Left kidney (tissue), 2 donors: Measurements from ENCODE around the gene HSD11B1L. TPM values are rescaled to one million over a fixed set of nuclear protein-coding genes. Genes with fewer than 3 reads are reported as not detected.

Source experiments
- DNase-seq: peaks from one replicate; pipeline ENCODE4 v3.0.0-alpha.2; 2013
- polyA plus RNA-seq: library from polyadenylated mRNA; unstranded; fragments of 120-200 nt; gene quantifications from one replicate; pipeline ENCODE4 v1.2.1, GENCODE V29; 2013; ENCODE audit not compliant: insufficient read length

HSD11B1L gene
- polyA plus RNA-seq, 1 donor = 8.9 TPM

DNA sequence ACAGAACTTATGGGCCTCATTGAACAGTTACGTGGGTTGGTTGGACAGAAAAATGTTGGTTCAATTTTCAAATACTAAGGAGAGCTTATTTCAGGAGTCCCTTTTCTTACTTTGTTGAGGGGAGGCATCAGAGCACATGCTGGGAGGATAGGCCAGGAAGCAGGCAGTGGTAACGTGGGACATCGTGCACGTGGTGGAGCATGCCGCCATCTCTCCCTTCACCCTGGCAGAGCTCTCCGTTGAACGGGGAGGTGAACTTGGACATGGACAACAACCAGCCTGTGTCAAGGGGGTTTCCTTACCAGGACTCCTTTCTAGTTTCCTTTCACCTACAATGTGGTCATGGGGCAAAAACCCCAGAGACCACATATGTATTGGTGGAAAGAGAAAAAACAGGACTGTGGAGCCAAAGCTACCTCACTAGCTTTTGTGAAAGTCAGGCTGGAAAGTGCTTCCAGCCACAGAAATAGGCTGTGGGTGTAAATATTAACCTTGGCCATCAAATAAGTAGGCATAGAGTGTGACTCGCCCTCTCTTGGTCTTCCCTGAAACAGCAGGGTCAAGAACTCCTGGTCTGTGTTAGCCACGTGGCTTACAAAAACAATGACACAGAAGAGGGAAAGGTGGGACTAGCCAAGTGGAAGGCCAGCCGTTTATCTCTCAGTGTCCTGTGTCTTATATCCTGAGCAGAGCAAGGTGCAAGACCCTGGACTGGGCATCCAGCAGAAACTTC, 14.9 kb upstream of the HSD11B1L start:
- no peak for DNase-seq

GRCh38 chr19:5666921-5667610, 13.8 kb upstream of the HSD11B1L start:
- no peak for DNase-seq

GRCh38 chr19:5667751-5668271, 13.0 kb upstream of the HSD11B1L start:
- DNase-seq = no peak

- no peak for DNase-seq
Observed at GRCh38 chr19:5669212-5669611, 11.6 kb upstream of the HSD11B1L start.

DNA sequence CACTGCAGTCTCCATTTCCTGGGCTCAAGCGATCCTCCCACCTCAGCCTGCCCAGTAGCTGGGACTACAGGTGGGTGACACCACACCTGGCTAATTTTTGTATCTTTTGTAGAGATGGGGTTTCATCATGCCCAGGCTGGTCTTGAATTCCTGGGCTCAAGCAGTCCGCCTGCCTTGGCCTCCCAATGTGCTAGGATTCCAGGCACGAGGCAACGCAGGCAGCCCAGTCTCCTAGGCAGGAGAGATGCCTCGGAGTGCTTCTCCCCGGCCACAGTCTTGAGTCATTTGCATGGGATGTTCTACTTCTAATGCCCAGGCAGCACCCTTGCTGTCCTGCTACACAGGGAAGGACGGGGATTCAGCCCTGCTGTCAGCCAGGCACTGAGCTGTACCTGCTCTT, 9.2 kb upstream of the HSD11B1L start:
- no peak for DNase-seq

DNA sequence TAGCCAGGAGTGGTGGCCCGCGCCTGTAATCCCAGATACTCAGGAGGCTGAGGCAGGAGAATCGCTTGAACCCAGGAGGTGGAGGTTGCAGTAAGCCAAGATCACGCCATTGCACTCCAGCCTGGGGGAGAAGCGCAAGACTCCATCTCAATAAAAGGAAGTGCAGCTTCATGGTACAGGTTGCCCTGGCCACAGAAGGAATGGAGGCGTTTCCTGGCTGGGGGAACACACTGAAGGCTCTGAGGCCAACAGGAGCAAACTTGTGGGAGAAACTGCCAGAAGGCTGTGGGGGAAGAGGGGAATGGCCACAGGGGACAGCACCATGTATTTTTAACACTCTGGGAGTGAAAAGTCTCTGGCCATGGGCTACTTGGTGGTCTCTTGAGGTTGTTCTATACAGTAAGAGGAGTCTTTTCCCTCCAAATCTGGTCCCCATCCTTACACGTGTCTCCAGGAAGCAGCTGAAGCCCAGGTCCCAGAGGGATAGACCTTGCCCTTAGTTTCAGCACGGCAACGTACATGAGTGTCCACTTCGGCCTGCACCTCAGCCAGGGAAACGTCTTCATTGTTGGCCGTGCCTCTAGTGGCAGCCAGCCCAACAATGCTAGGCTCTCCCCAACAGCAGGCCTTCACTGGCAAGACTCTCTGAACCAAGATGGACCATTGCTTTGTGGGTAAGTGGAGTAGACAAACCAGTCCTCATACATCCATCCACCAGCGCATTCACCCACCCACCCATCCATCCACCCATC, 7.9 kb upstream of the HSD11B1L start:
- DNase-seq = no peak

DNA sequence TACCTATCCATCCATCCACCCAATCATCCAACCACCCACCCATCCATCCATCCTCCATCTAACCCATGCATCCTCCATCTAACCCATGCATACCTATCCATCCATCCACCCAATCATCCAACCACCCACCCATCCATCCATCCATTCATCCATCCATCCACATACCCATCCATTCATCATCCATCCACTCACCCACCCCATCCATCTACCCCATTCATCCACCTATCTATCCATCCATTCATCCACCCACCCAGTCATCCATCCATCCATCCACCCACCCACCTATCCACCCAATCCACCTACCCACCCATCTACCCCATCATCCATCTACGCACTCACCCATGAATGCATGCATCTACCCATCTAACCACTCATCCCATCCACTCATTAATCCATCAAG, 7.1 kb upstream of the HSD11B1L start:
- no peak for DNase-seq

GRCh38 chr19:5674714-5675113, 6.1 kb upstream of the HSD11B1L start:
- DNase-seq = no peak

DNA sequence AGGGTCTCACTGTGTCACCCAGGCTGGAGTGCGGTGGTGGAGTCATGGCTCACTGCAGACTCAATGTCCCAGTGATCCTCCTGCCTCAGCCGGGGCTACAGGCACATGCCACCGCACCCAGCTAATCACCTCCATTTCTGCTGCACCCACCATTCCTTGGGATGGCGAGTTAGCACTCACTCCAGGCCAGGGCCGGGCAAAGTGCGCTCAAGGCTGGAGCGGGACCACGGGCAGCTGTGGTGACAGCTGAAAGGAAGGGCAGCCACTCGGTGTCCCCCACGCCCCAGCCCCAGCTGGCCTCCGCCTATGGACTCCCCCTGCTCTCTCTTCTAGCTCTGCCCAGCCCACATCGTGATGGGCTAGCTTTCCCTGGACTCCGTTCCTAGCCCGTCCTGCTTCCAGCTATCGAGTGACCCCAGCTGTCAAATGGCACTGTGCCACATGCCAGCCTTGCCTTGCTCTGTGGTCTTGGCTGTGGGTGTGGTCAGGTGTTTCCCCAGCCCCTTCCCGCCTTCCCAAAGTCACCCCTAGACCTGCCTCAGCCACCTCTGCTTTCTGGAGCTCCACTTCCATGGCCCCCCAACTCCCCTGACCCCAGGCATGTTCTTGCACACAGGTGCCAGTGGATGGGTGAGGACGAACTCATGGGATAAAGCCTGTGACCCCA, 4.6 kb upstream of the HSD11B1L start:
- DNase-seq = no peak

DNA sequence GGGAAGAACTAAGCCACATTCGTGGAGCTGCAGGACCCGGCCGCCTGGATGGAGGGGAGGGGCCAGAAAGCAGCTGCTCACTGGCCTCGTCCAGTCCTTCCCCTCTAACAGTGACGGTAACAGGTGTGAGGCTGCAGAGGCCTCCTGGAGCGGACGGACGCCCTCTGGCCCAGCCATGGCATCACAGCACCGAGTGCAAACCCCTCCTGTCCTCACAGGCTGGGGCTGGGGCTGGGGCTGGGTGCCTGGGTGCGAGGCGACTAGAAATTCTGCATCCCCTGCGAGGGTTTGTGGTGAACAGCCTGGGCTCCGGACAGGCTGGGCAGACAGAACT, 4.1 kb upstream of the HSD11B1L start:
- DNase-seq = no peak

GRCh38 chr19:5677136-5677535, 3.7 kb upstream of the HSD11B1L start:
- DNase-seq = no peak

DNA sequence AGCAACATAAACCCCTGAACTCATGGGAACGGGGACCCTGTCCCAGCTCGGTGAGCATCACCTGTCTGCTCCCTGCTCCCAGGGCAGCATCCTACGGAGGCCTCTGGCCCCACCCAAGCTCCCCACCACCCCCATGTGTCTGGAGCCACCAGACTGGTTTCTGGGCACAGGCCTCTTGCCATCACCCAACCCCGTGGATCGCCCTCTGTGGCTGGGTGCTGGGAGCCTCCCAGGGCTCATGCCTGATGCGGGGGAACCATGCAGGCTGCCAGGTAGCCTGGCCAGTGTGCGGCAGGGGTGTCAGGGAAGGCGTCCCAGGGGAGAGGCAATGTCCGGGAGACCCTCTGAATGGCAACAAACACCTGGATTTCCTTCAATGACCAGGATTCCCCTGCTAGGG, 3.2 kb upstream of the HSD11B1L start:
- no peak for DNase-seq

DNA sequence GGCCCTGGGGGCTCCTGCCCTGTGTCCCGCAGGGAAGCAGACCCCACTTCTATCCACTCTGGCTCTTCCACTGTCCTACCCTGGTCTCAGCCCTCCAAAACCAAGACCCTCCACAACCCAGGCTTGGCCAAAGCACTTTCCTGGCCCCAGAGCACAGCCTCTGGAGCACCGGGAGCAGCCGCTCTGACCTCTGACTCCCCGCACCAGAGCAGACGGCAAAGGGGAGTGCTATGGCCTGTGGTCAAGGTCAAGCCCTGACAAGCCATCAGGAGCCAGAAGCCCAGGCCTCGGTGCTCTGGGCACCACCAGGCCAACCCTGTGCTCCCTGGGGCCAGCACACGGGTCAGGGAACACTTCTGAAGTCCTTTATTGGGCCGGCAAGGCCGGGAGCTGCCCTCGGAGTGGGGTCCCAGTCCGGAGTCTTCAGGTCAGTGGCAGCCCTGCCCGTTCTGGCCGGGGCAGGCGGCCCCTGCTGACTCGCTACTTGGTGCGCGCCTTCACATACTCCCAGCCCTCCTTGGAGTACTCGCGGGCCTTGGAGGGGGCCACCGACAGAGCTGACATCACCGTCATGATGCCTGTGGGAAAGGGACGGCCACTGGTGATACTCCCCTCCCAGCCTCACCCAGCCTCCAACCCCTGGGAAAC, 2.6 kb upstream of the HSD11B1L start:
- no peak for DNase-seq

GRCh38 chr19:5679289-5680083, 1.3 kb upstream of the HSD11B1L start:
- DNase-seq = no peak

GRCh38 chr19:5680084-5680436, 767 bp upstream of the HSD11B1L start:
- DNase-seq = no peak

DNA sequence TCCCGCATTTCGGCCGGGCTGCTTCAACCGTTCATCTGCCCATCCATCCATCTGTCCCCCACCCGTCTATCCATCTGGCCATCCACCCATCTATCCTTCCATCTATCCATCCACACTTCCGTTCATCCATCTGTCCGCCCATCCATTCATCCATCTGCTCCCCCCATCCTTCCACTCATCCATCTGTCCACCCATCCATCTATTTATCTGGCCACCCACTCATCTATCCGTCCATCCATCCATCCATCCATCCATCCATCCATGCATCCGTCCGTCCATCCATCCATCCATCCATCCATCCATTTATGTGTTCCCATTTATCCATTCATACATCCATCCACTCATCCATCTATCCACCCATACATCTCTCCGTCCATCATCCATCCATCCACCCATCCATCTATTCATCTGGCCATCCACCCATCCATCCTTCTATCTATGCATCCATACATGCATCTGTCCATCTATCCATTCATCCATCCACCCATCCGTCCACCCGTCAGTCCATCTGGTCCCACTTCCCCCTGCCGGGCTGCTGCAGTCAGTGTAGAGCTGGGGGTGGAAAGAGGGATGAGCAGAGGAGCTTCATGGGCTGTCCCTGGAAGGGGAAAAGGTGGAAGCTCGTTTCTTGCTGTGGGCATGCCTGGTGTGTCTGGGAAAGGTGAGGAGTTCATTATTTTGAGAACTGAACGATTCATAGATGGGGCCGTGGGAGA, 722 bp downstream of the HSD11B1L start:
- DNase-seq = no peak

DNA sequence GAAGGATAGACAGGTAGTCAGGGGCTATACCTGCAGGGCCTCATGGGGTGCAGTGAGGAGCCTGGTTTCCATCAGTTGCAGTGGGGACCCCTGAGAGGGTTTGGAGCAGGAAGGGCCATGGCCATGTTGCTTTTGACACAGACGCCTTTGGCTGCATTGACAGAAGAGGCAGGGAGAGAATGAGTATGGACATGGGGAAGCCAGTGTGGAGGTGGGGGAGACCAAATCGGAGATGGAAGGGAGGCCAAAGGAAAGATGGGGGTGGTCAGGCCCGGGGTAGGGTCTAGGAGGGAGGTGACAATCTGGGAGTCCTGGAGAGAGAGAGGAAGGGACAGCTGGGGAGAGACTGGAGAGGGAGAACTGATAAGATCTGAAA, 1.3 kb downstream of the HSD11B1L start:
- DNase-seq = no peak

DNA sequence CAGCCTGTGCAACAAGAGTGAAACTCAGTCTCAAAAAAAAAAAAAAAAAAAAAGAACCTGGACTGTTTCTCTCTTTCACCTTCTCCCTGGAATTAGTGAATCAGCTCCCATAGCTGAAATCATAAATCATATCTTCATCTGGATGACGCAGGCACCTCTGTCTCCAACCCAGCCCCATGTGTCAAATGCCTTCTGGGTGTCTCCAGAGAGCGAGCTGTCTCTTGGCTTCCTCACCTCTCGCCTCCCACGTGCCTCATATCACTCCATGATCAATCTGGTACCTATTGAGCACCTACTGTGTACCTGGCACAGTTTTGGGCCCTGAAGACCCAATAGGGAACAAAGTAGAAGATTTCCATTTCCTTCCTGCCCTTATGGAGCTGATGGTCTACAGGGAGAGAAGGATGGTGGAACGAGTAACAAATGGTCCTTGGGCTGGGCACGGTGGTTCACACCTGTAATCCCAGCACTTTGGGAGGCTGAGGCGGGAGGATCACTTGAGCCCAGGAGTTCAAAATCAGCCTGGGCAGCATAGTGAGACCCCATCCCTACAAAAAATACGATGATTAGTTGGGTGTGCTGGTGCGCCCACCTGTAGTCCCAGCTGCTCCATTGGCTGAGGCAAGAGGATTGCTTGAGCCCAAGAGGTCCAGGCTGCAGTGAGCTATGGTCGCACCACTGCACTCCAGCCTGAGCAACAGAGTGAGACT, 2.5 kb downstream of the HSD11B1L start:
- no peak for DNase-seq

DNA sequence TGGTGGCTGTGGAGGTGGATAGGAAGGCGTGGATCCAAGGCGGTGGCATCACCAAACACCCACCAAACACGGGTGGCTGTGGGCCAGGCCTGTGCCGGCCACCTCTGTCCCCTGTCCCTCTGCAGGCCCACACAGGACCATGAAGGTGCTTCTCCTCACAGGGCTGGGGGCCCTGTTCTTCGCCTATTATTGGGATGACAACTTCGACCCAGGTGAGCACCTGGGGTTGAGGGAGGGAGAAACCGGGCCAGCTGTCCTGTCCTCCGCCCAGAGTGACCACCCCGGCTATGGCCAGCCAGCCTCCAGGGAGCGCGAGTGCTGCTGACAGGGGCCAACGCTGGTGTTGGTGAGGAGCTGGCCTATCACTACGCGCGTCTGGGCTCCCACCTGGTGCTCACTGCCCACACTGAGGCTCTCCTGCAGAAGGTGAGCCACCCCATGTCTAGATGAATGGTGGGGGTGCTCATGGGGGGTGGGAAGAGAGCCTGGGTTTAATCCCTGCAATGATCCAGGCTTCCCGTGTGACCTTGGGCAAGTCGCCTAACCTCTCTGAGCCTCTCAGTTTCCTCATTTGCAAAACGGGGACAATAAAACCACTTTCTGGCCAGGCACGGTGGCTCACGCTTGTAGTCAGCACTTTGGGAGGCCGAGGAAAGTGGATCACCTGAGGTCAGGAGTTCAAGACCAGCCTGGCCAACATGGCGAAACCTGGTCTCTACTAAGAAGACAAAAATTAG, 4.0 kb downstream of the HSD11B1L start:
- no peak for DNase-seq
